Measurements from ENCODE around the gene NDUFS8. TPM values are rescaled to one million over a fixed set of nuclear protein-coding genes. Genes with fewer than 3 reads are reported as not detected.

NDUFS8 gene
- total RNA-seq, 1 experiment from 2014 or later: 214 TPM

DNA sequence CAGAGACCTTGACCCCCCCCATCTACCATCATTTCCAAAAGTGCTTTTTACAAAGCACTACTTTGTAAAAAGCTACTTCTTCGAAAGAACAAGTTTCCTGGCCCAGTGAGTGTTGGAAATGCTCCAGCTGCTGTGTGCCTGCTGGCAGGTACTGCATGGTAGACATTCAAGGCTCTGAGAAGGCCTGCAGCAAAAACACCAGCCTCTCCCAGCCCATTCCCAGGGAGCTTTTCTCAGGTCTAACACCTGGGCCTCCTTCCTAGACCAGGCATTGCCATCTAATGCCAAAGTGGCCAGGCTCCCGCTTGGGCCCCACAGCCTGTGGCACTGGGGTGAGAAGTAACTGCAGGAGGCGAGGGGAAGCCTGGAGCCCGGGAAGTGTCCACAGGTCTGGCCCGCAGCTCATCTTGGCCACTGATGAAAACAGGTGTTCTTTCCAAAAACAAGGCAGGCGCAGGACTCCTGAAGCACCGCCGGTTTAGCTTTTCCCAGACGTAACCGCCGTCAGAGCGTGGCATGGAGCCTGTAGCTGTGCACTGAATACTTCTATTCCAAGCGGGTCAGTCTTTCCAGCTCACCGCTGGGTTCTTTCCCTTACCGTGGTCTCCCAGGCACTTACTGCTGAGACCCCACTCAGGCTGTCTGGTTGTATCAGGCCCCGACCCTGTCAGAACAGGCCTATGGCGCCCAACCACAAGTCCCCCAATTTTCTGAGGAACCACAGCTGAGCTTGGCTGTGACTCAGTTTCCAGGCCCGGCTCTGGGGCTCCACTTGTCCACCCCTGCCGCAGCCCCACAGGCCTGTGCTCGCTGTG, 7.1 kb downstream of the NDUFS8 start:
- H3K79me1 ChIP-seq (ENCODE audit: insufficient read depth, low read depth, low read length, poor library complexity, severe bottlenecking): no peaks in the 10 kb centered on the region
- H2BK120ac ChIP-seq (ENCODE audit: low read depth, low read length, poor library complexity, severe bottlenecking): no peak overlapping the region
- Mint-ChIP-seq H3K9me3 (no peaks in the 10 kb centered on the region), H3K4me1 (peaks cover 7 to 9% of the 10 kb centered on the region in 2 experiments), H3K27ac (peak overlapping the region in 2 of 3 experiments; percentile 39 to 44; a peak in 2 of 7 replicates), H3K4me3 (no peak overlapping the region), H3K36me3 (ENCODE audit: insufficient read depth in 1 of 3, low read depth in 3 of 3) (peaks cover 7 to 25% (median 11%) of the 10 kb centered on the region in 3 experiments; a peak in 5 of 7 replicates), H3K27me3 (ENCODE audit: low read depth) (no peaks in the 10 kb centered on the region)
- no peak overlapping the region for H2AFZ ChIP-seq (ENCODE audit: low read length)
- H3K23me2 ChIP-seq (ENCODE audit: insufficient read length, low read depth, low read length, poor library complexity, severe bottlenecking): no peaks in the 10 kb centered on the region
- H3K18ac ChIP-seq (ENCODE audit: insufficient read length, low read depth, low read length): no peak overlapping the region
- no peak overlapping the region for H2BK5ac ChIP-seq (ENCODE audit: insufficient read length, low read length)
- H4K20me1 ChIP-seq (ENCODE audit: control insufficient read depth, insufficient read depth, insufficient read length): no peaks in the 10 kb centered on the region
- no peaks in the 10 kb centered on the region for H3K79me2 ChIP-seq (ENCODE audit: insufficient read depth, low read length)
- no peak overlapping the region for H3K4ac ChIP-seq (ENCODE audit: low read depth, low read length)
- H3K4me1 ChIP-seq (ENCODE audit: insufficient read depth, low read length): no peaks in the 10 kb centered on the region; the same call in 1 of the 2 replicates
- H2BK15ac ChIP-seq (ENCODE audit: low read depth, low read length): no peak overlapping the region
- TF ChIP-seq, protein P1, sequence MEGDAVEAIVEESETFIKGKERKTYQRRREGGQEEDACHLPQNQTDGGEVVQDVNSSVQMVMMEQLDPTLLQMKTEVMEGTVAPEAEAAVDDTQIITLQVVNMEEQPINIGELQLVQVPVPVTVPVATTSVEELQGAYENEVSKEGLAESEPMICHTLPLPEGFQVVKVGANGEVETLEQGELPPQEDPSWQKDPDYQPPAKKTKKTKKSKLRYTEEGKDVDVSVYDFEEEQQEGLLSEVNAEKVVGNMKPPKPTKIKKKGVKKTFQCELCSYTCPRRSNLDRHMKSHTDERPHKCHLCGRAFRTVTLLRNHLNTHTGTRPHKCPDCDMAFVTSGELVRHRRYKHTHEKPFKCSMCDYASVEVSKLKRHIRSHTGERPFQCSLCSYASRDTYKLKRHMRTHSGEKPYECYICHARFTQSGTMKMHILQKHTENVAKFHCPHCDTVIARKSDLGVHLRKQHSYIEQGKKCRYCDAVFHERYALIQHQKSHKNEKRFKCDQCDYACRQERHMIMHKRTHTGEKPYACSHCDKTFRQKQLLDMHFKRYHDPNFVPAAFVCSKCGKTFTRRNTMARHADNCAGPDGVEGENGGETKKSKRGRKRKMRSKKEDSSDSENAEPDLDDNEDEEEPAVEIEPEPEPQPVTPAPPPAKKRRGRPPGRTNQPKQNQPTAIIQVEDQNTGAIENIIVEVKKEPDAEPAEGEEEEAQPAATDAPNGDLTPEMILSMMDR (conservative IDR thresholded peaks at IDR 0.05): no peak
- no peak overlapping the region for H3T11ph ChIP-seq (ENCODE audit: low read length)
- no peak overlapping the region for H3K9ac ChIP-seq (ENCODE audit: extremely low read depth, insufficient read length, low read length)
- H4K8ac ChIP-seq (replicated peaks; ENCODE audit: insufficient read length, low read depth, low read length): no peak overlapping the region
- no peak for DNase-seq
- no peak overlapping the region for H4K5ac ChIP-seq (ENCODE audit: insufficient read length, low read depth, low read length)
- no peak overlapping the region for H3K14ac ChIP-seq (ENCODE audit: insufficient read depth, low read length)
- no peak overlapping the region for H2BK20ac ChIP-seq (ENCODE audit: low read depth, low read length, poor library complexity, severe bottlenecking)
- no peak overlapping the region for H2AK5ac ChIP-seq (ENCODE audit: insufficient read length, low read length)
- H3K9me3 ChIP-seq (ENCODE audit: control insufficient read depth, low read depth, low read length): no peaks in the 10 kb centered on the region
- no peak overlapping the region for H3K4me2 ChIP-seq (ENCODE audit: insufficient read depth, insufficient read length, low read length)
- H3K27ac ChIP-seq (ENCODE audit: insufficient read length, low read depth, low read length): no peak overlapping the region
- no peaks in the 10 kb centered on the region for H3K27me3 ChIP-seq (ENCODE audit: insufficient read depth, low read length)
- H2BK12ac ChIP-seq (ENCODE audit: insufficient read length, low read depth, low read length): no peak overlapping the region
- no peak overlapping the region for H3K56ac ChIP-seq (ENCODE audit: insufficient read length, low read depth, low read length)
- H4K91ac ChIP-seq (ENCODE audit: insufficient read length, low read depth, low read length): no peak overlapping the region
- no peak overlapping the region for H3K23ac ChIP-seq (ENCODE audit: insufficient read length, low read depth, low read length)
- WGBS (ENCODE audit: extremely low coverage, insufficient read length, low lambda C conversion rate): no CpG with 5 or more reads among the region's 20 CpGs
